Body of pancreas (tissue), 4 donors: ENCODE measurements around the gene TMEM221.

ENCODE experiments used
- CTCF ChIP-seq, 7 experiments: fragments of 450-650 bp in 4 of 7; fragments of 200-600 bp in 3 of 7; sonication (generic) in 3 of 7; IDR thresholded peaks; one replicate each; pipeline ENCODE4 v1.5.1; 2016 to 2019; ENCODE audit warnings: antibody characterized with exemption in 7 of 7
- POLR2A ChIP-seq, 3 donors: fragments of 450-650 bp; IDR thresholded peaks; one replicate each; pipeline ENCODE4 v1.6.1; 2016; ENCODE audit warnings: antibody characterized with exemption in 3 of 3, mild to moderate bottlenecking in 2 of 3

GRCh38 chr19:17429641-17430113 lies 18.8 kb downstream of the TMEM221 start:
- no peak for TF ChIP-seq CTCF (IDR thresholded peaks at IDR 0.05)
- no peak for TF ChIP-seq POLR2A (IDR thresholded peaks at IDR 0.05)
